Measurements from ENCODE around the gene GAB2. TPM values are rescaled to one million over a fixed set of nuclear protein-coding genes. Genes with fewer than 3 reads are reported as not detected.

Gene GAB2
- polyA plus RNA-seq, 2 of the 4 experiments (the other 2 are of a cell fraction) = 2.8 to 4.7 TPM

GRCh38 chr11:78277314-78277994 is 140.2 kb downstream of the GAB2 start:
- no peak for ATAC-seq

GRCh38 chr11:78276311-78276710 is 141.3 kb downstream of the GAB2 start:
- DNase-seq (ENCODE audit: low read depth in 1 of 2, low spot score in 1 of 2) (no peak), FAIRE-seq (no peak), ATAC-seq (no peak)
- Histone ChIP-seq H3K4me2 (no peak overlapping the region), H3K4me1 (peaks cover 8% of the 10 kb centered on the region), H3K9me3 (peaks cover 12% of the 10 kb centered on the region), H3K4me3 (no peak overlapping the region), H3K27ac (no peak overlapping the region)
- TF ChIP-seq FOSB (CRISPR knock-in tag; IDR thresholded peaks at IDR 0.05) = no peak
- TF ChIP-seq ZNF302 (CRISPR knock-in tag; IDR thresholded peaks at IDR 0.05) = no peak
- TF ChIP-seq ZSCAN20 (CRISPR knock-in tag; IDR thresholded peaks at IDR 0.05) = no peak
- no peak for TF ChIP-seq HEYL (CRISPR knock-in tag; IDR thresholded peaks at IDR 0.05)
- no peak for TF ChIP-seq ZFP36 (IDR thresholded peaks at IDR 0.05; ENCODE audit: borderline replicate concordance, partially characterized antibody)
- no peak for TF ChIP-seq RCOR1 (IDR thresholded peaks at IDR 0.05; ENCODE audit: low read depth, low read length)
- no peak for TF ChIP-seq ESRRA (IDR thresholded peaks at IDR 0.05; ENCODE audit: borderline replicate concordance, low read length)
- no peak for TF ChIP-seq CBX2 (IDR thresholded peaks at IDR 0.05; ENCODE audit: borderline replicate concordance, low read depth)
- no peak for TF ChIP-seq USF2 (IDR thresholded peaks at IDR 0.05)
- no peak for TF ChIP-seq ELK1 (IDR thresholded peaks at IDR 0.05; ENCODE audit: low read depth, low read length)
- no peak for TF ChIP-seq HES2 (IDR thresholded peaks at IDR 0.05)
- TF ChIP-seq FOSL2 (IDR thresholded peaks at IDR 0.05) = no peak
- TF ChIP-seq FOSL2 (CRISPR knock-in tag; IDR thresholded peaks at IDR 0.05) = no peak
- CTCF ChIA-PET = no interaction called here
- POLR2A ChIA-PET = no interaction called here
- 78% methylated on average over 3 of the region's 3 CpGs for WGBS (ENCODE audit: missing lambda C conversion rate)

More at GRCh38 chr11:78277314-78277994, 140.2 kb downstream of the GAB2 start:
- FAIRE-seq (no peak), DNase-seq (ENCODE audit: low read depth in 1 of 2, low spot score in 1 of 2) (no peak)
- H3K4me3 ChIP-seq = no peak overlapping the region
- peak overlapping the region; percentile 39; the same call in 2 of the 3 replicates for H3K4me2 ChIP-seq
- ChIA-PET CTCF (interaction anchor here (1.2 kb wide), 1 partner anchor 287 kb away, joined by 4 read pairs; no protein-coding TSS in a partner anchor), POLR2A (no interaction called here)
- H3K4me1 ChIP-seq = peaks cover 8% of the 10 kb centered on the region
- no peak for TF ChIP-seq JUN (IDR thresholded peaks at IDR 0.05)
- no peak for TF ChIP-seq MAX (IDR thresholded peaks at IDR 0.05)
- TF ChIP-seq RFX5 (IDR thresholded peaks at IDR 0.05) = no peak
- WGBS (ENCODE audit: missing lambda C conversion rate) = 73% methylated on average over 7 of the region's 7 CpGs
- H3K27ac ChIP-seq = 0 out of 6 replicates have a peak overlapping the region, but pooled peaks of 1 of the 2 experiments have one; percentile 4
- peaks cover 8% of the 10 kb centered on the region for H3K9me3 ChIP-seq

GRCh38 chr11:78274739-78275138 is 142.9 kb downstream of the GAB2 start:
- 90% methylated on average over 3 of the region's 3 CpGs for WGBS (ENCODE audit: missing lambda C conversion rate)
- H3K4me1 ChIP-seq = peaks cover 8% of the 10 kb centered on the region
- FAIRE-seq (no peak), ATAC-seq (no peak), DNase-seq (ENCODE audit: low read depth in 1 of 2, low spot score in 1 of 2) (no peak)
- ChIA-PET POLR2A (no interaction called here), CTCF (no interaction called here)
- no peak overlapping the region for H3K27ac ChIP-seq
- H3K4me2 ChIP-seq = no peak overlapping the region
- H3K4me3 ChIP-seq = no peak overlapping the region
- TF ChIP-seq EP300 (IDR thresholded peaks at IDR 0.05) = no peak
- no peak for TF ChIP-seq HMGXB4 (CRISPR knock-in tag; IDR thresholded peaks at IDR 0.05; ENCODE audit: borderline replicate concordance)
- no peak for TF ChIP-seq CEBPB (IDR thresholded peaks at IDR 0.05)
- TF ChIP-seq KDM1A (IDR thresholded peaks at IDR 0.05; ENCODE audit: low read depth) = no peak
- no peak for TF ChIP-seq MAX (IDR thresholded peaks at IDR 0.05)
- no peak for TF ChIP-seq HOXB5 (CRISPR knock-in tag; IDR thresholded peaks at IDR 0.05)
- TF ChIP-seq CBX2 (IDR thresholded peaks at IDR 0.05; ENCODE audit: borderline replicate concordance, low read depth) = no peak
- no peak for TF ChIP-seq HOXA7 (CRISPR knock-in tag; IDR thresholded peaks at IDR 0.05)
- no peak for TF ChIP-seq HDAC2 (IDR thresholded peaks at IDR 0.05)
- no peak for TF ChIP-seq RNF2 (IDR thresholded peaks at IDR 0.05; ENCODE audit: borderline replicate concordance, low read depth)
- TF ChIP-seq BHLHE40 (IDR thresholded peaks at IDR 0.05; ENCODE audit: low read depth, low read length) = no peak
- no peak for TF ChIP-seq TFCP2L1 (CRISPR knock-in tag; IDR thresholded peaks at IDR 0.05)
- TF ChIP-seq ZC3H11A (IDR thresholded peaks at IDR 0.05) = no peak
- no peak for TF ChIP-seq E2F6 (IDR thresholded peaks at IDR 0.05; ENCODE audit: borderline replicate concordance, low read depth)
- peaks cover 12% of the 10 kb centered on the region for H3K9me3 ChIP-seq
